ENCODE measurements around the gene FN3KRP.

GRCh38 chr17:82736511-82737185, 20.1 kb downstream of the FN3KRP start:
- TF ChIP-seq, protein P1, sequence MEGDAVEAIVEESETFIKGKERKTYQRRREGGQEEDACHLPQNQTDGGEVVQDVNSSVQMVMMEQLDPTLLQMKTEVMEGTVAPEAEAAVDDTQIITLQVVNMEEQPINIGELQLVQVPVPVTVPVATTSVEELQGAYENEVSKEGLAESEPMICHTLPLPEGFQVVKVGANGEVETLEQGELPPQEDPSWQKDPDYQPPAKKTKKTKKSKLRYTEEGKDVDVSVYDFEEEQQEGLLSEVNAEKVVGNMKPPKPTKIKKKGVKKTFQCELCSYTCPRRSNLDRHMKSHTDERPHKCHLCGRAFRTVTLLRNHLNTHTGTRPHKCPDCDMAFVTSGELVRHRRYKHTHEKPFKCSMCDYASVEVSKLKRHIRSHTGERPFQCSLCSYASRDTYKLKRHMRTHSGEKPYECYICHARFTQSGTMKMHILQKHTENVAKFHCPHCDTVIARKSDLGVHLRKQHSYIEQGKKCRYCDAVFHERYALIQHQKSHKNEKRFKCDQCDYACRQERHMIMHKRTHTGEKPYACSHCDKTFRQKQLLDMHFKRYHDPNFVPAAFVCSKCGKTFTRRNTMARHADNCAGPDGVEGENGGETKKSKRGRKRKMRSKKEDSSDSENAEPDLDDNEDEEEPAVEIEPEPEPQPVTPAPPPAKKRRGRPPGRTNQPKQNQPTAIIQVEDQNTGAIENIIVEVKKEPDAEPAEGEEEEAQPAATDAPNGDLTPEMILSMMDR (tag by site-specific recombination; IDR thresholded peaks at IDR 0.05): no peak
- TF ChIP-seq ZNF626 (tag by site-specific recombination; IDR thresholded peaks at IDR 0.05) (no peak), TCF7L2 (IDR thresholded peaks at IDR 0.05; ENCODE audit: borderline replicate concordance, low read depth, low read length) (no peak), ZNF2 (tag by site-specific recombination; IDR thresholded peaks at IDR 0.05) (no peak)
